Spinal cord (tissue), 10 donors: ENCODE results near the gene RNASE12. TPM values are rescaled to one million over a fixed set of nuclear protein-coding genes. Genes with fewer than 3 reads are reported as not detected.
"Not testable (repeated sequence)": the region's sequence is repeated elsewhere in the genome, so short reads cannot be mapped to it uniquely, and the experiment has no call there.

Source experiments
- DNase-seq, 6 donors: peaks; one replicate each; pipeline versions ENCODE4 v3.0.0 to v3.0.0-alpha.2; 2013 to 2015; ENCODE audit warnings: low spot score in 6 of 6, low read depth in 4 of 6
- H3K27ac ChIP-seq: one replicate; pipeline ENCODE4 v1.5.1; 2013; ENCODE audit warnings: low read depth, low read length, control low read depth
- H3K27me3 ChIP-seq: one replicate; pipeline ENCODE4 v1.6.1; 2013; ENCODE audit warnings: low read length; ENCODE audit not compliant: control insufficient read depth, insufficient read depth
- H3K36me3 ChIP-seq: one replicate; pipeline ENCODE4 v1.6.1; 2013; ENCODE audit warnings: low read length; ENCODE audit not compliant: control insufficient read depth, insufficient read depth
- H3K4me1 ChIP-seq: one replicate; pipeline ENCODE4 v1.6.1; 2013; ENCODE audit warnings: low read length; ENCODE audit not compliant: control insufficient read depth, insufficient read depth
- H3K4me3 ChIP-seq: one replicate; pipeline ENCODE4 v1.5.1; 2013; ENCODE audit warnings: low read depth, low read length, control low read depth
- H3K9me3 ChIP-seq: one replicate; pipeline ENCODE4 v1.6.1; 2013; ENCODE audit warnings: low read length; ENCODE audit not compliant: control insufficient read depth, insufficient read depth
- WGBS: methylation state at CpG from one replicate; pipeline ENCODE4 v1.1.5; 2013; ENCODE audit warnings: missing lambda C conversion rate; ENCODE audit not compliant: insufficient coverage; 5-methylcytosine and 5-hydroxymethylcytosine counted together
- polyA plus RNA-seq, 2 donors: library from polyadenylated mRNA; unstranded; fragments of 120-200 nt; gene quantifications; one replicate each; pipeline ENCODE4 v1.2.1, GENCODE V29; 2013; ENCODE audit not compliant: insufficient read length in 2 of 2
- total RNA-seq, 2 donors: library from RNA; depleted of rRNA in 1 of 2; stranded (reverse); fragments of 120-200 nt in 1 of 2; fragments of >200 nt in 1 of 2; gene quantifications; one replicate each; pipeline versions ENCODE4 v1.2.3 to v1.2.4, GENCODE V29; 2013 to 2014
- donor health status: healthy.

Gene RNASE12
- total and polyA plus RNA-seq, 4 donors: not detected

DNA sequence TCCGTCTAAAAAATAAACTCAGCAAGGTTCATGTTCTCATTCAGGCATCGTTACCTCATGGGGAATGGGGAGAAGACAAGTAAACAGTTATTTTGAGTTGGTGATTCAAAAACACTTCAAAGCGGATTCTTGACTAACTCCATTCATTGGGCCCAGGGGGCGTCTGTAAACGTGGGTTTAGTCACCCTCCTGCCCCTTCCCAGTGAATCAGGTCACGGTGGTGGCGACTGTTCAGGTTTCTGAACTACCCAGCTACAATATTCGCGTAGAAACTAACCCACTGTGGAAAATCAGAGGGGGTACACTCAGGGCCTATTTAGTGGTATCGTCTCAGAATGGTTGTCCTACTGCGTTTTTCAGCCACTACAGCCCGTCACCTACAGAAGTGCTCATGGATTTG, 35.1 kb upstream of the RNASE12 start:
- Histone ChIP-seq H3K4me3 (no peak overlapping the region), H3K9me3 (no peaks in the 10 kb centered on the region), H3K36me3 (no peaks in the 10 kb centered on the region), H3K27ac (no peak overlapping the region), H3K27me3 (peaks cover 83% of the 10 kb centered on the region), H3K4me1 (peaks cover 28% of the 10 kb centered on the region)
- WGBS: 34% methylated on average over 9 of the region's 12 CpGs
- no peak for DNase-seq

- peaks cover 25% of the 10 kb centered on the region for H3K4me1 ChIP-seq
- no peaks in the 10 kb centered on the region for H3K36me3 ChIP-seq
- H3K4me3 ChIP-seq: peak overlapping the region; percentile 11
- H3K27me3 ChIP-seq: peaks cover 71% of the 10 kb centered on the region
- H3K9me3 ChIP-seq: no peaks in the 10 kb centered on the region
- 7% methylated on average over 16 of the region's 22 CpGs for WGBS
- no peak overlapping the region for H3K27ac ChIP-seq
- no peak for DNase-seq
Measured at GRCh38 chr14:20624495-20625070, 33.4 kb upstream of the RNASE12 start.

- no peaks in the 10 kb centered on the region for H3K36me3 ChIP-seq
- H3K9me3 ChIP-seq: no peaks in the 10 kb centered on the region
- no peak overlapping the region for H3K27ac ChIP-seq
- H3K4me3 ChIP-seq: no peak overlapping the region
- H3K27me3 ChIP-seq: peaks cover 68% of the 10 kb centered on the region
- H3K4me1 ChIP-seq: peaks cover 25% of the 10 kb centered on the region
- WGBS: 50% methylated on average over 9 of the region's 15 CpGs
- no peak for DNase-seq
Measured at GRCh38 chr14:20623798-20624197, 32.6 kb upstream of the RNASE12 start.

GRCh38 chr14:20622816-20623291, 31.7 kb upstream of the RNASE12 start:
- no peak for DNase-seq
- H3K4me3 ChIP-seq: no peak overlapping the region
- H3K4me1 ChIP-seq: peaks cover 25% of the 10 kb centered on the region
- peaks cover 60% of the 10 kb centered on the region for H3K27me3 ChIP-seq
- 17% methylated on average over 23 of the region's 29 CpGs for WGBS
- no peaks in the 10 kb centered on the region for H3K9me3 ChIP-seq
- no peak overlapping the region for H3K27ac ChIP-seq
- no peaks in the 10 kb centered on the region for H3K36me3 ChIP-seq

GRCh38 chr14:20620798-20621478, 29.8 kb upstream of the RNASE12 start:
- H3K36me3 ChIP-seq: no peaks in the 10 kb centered on the region
- H3K9me3 ChIP-seq: no peaks in the 10 kb centered on the region
- peaks cover 16% of the 10 kb centered on the region for H3K4me1 ChIP-seq
- 50% methylated on average over 1 of the region's 2 CpGs for WGBS
- DNase-seq: no peak
- H3K4me3 ChIP-seq: no peak overlapping the region
- H3K27me3 ChIP-seq: peaks cover 42% of the 10 kb centered on the region
- no peak overlapping the region for H3K27ac ChIP-seq

GRCh38 chr14:20619688-20620087, 28.5 kb upstream of the RNASE12 start:
- H3K27me3 ChIP-seq: peaks cover 29% of the 10 kb centered on the region
- DNase-seq, H3K4me1 ChIP-seq, H3K9me3 ChIP-seq, H3K4me3 ChIP-seq, H3K36me3 ChIP-seq, H3K27ac ChIP-seq: not testable (repeated sequence)
- WGBS: no CpG with 5 or more reads among the region's 6 CpGs

DNA sequence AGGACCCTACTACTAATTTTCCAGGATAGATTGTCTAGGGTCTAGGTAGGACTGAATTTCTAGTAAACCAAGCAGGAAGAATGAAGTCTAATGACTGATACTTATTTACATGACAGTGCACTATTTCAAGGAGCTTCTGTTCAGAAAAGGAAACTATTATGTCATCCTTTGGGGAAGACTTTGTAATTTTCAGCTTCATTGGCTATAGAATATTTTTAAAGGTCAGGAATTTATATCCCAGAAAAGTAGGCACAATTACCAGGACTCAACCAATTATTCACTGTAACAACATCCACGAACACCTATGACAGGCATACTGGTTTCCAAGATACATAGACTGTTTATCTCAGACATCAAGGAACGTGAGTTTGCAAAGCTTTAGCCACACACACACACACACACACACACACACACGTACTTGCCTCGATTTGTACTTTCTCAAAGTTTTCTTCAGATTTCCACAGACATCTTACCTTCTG, 27.1 kb upstream of the RNASE12 start:
- DNase-seq: no peak
- H3K4me3 ChIP-seq: no peak overlapping the region
- H3K36me3 ChIP-seq: no peaks in the 10 kb centered on the region
- no peaks in the 10 kb centered on the region for H3K9me3 ChIP-seq
- H3K27ac ChIP-seq: no peak overlapping the region
- H3K27me3 ChIP-seq: peaks cover 15% of the 10 kb centered on the region
- 33% methylated on average over 2 of the region's 4 CpGs for WGBS
- H3K4me1 ChIP-seq: peaks cover 9% of the 10 kb centered on the region

GRCh38 chr14:20617138-20618003, 26.2 kb upstream of the RNASE12 start:
- peaks cover 6% of the 10 kb centered on the region for H3K27me3 ChIP-seq
- peaks cover 3% of the 10 kb centered on the region for H3K4me1 ChIP-seq
- H3K9me3 ChIP-seq: no peaks in the 10 kb centered on the region
- no peaks in the 10 kb centered on the region for H3K36me3 ChIP-seq
- H3K4me3 ChIP-seq: no peak overlapping the region
- H3K27ac ChIP-seq: no peak overlapping the region
- DNase-seq: no peak
- 77% methylated on average over 8 of the region's 12 CpGs for WGBS

DNA sequence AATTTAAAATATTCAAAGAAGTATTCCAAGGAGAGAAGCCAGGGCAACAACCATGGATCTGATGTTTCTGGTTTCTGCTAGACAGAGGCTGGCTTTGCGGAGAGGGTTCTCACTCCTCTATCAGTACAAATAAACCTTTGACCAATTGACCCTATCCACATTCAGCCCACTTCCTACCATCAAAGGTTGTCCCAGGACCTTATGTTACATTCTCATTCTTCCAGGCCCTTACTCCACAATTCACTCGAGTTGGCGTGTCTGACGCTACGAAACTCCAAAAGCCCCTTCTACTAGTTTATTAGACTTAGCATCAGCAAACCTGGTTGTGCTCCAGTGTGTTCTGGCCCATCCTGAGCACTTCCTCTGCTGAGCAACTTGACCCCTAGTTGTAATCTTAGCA, 24.8 kb upstream of the RNASE12 start:
- no peaks in the 10 kb centered on the region for H3K9me3 ChIP-seq
- peaks cover 3% of the 10 kb centered on the region for H3K4me1 ChIP-seq
- no peak overlapping the region for H3K4me3 ChIP-seq
- no peak overlapping the region for H3K27ac ChIP-seq
- H3K27me3 ChIP-seq: peaks cover 2% of the 10 kb centered on the region
- WGBS: 88% methylated on average over 5 of the region's 5 CpGs
- H3K36me3 ChIP-seq: no peaks in the 10 kb centered on the region
- DNase-seq: no peak
